SKM-1 (cell line): ENCODE data around the gene SFT2D1.

Source experiments
- DNase-seq: peaks from one replicate; lab custom pipeline; 2025; ENCODE audit not compliant: unreplicated experiment; lab: John Stamatoyannopoulos, UW

SFT2D1 gene

GRCh38 chr6:166334878-166335277 is 7.5 kb downstream of the SFT2D1 start:
- no peak for DNase-seq

GRCh38 chr6:166333172-166333995 is 9.0 kb downstream of the SFT2D1 start:
- peak; percentile 56 for DNase-seq

- DNase-seq = no peak
These were observed 10.6 kb downstream of the SFT2D1 start for GRCh38 chr6:166331503-166332415.

GRCh38 chr6:166330612-166331011 is 11.7 kb downstream of the SFT2D1 start:
- DNase-seq = no peak

GRCh38 chr6:166325383-166326042 is 16.8 kb downstream of the SFT2D1 start:
- DNase-seq = no peak

GRCh38 chr6:166323395-166323794 is 18.9 kb downstream of the SFT2D1 start:
- no peak for DNase-seq

- no peak for DNase-seq
These were observed 23.4 kb downstream of the SFT2D1 start for GRCh38 chr6:166318649-166319600.

GRCh38 chr6:166318227-166318626 is 24.1 kb downstream of the SFT2D1 start:
- no peak for DNase-seq

GRCh38 chr6:166317261-166318212 is 24.8 kb downstream of the SFT2D1 start:
- no peak for DNase-seq

GRCh38 chr6:166315436-166315835 is 26.9 kb downstream of the SFT2D1 start:
- DNase-seq = no peak

- no peak for DNase-seq
These were observed 27.9 kb downstream of the SFT2D1 start for GRCh38 chr6:166314454-166314853.

- DNase-seq = no peak
These were observed 28.9 kb downstream of the SFT2D1 start for GRCh38 chr6:166313255-166314070.

- no peak for DNase-seq
These were observed 29.5 kb downstream of the SFT2D1 start for GRCh38 chr6:166312832-166313231.

GRCh38 chr6:166310634-166311033 is 31.7 kb downstream of the SFT2D1 start:
- no peak for DNase-seq

- DNase-seq = no peak
These were observed 32.4 kb downstream of the SFT2D1 start for GRCh38 chr6:166309977-166310376.

GRCh38 chr6:166308769-166309589 is 33.4 kb downstream of the SFT2D1 start:
- DNase-seq = no peak

GRCh38 chr6:166308033-166308768 is 34.1 kb downstream of the SFT2D1 start, which contains the start of gene PRR18:
Gene PRR18 (minus strand): TSS chr6:166308392. CDS start chr6:166308142, 250 bp downstream.
- DNase-seq = no peak
